OCI-LY3 (cell line): ENCODE results near the gene CD38.
A peak's percentile ranks its signal among the peaks of the same experiment; 100 is the strongest.
"Not testable (repeated sequence)": the region's sequence is repeated elsewhere in the genome, so short reads cannot be mapped to it uniquely, and the experiment has no call there.

ENCODE experiments used
- H2AFZ ChIP-seq: fragments of 200-600, 300-600 bp; shearing (Covaris generic); 2 replicates; pipeline ENCODE4 v1.6.0; 2014; ENCODE audit warnings: antibody characterized with exemption, low read depth, low read length
- H3K27ac ChIP-seq: fragments of 200-600, 300-600 bp; sonication (generic); 2 replicates; pipeline ENCODE4 v1.5.1; 2014; ENCODE audit warnings: mild to moderate bottlenecking, low read length, moderate library complexity, mixed read lengths
- H3K27me3 ChIP-seq: fragments of 200-600, 300-600 bp; sonication (generic); 2 replicates; pipeline ENCODE4 v1.6.1; 2014; ENCODE audit warnings: low read depth, low read length, mixed read lengths
- H3K36me3 ChIP-seq: fragments of 200-600, 300-600 bp; sonication (generic); replicated peaks from 2 replicates; pipeline ENCODE3; 2014; ENCODE audit warnings: low read depth, low read length, mixed read lengths
- H3K4me1 ChIP-seq: fragments of 300-600, 200-600 bp; sonication (generic); 2 replicates; pipeline ENCODE4 v1.6.1; 2014; ENCODE audit warnings: low read length, mixed read lengths
- H3K4me2 ChIP-seq: fragments of 200-600, 300-600 bp; sonication (generic); 2 replicates; pipeline ENCODE4 v1.6.1; 2014; ENCODE audit warnings: low read length, mixed read lengths
- H3K4me3 ChIP-seq: fragments of 300-600, 200-600 bp; sonication (generic); 2 replicates; pipeline ENCODE4 v1.5.1; 2014; ENCODE audit warnings: antibody characterized with exemption, mild to moderate bottlenecking, low read length, moderate library complexity
- H3K79me2 ChIP-seq: fragments of 300-600, 200-600 bp; shearing (Covaris generic); 2 replicates; pipeline ENCODE4 v1.6.1; 2014; ENCODE audit warnings: mild to moderate bottlenecking, low read length, mixed read lengths
- H3K9ac ChIP-seq: fragments of 300-600, 200-600 bp; shearing (Covaris generic); 2 replicates; pipeline ENCODE4 v1.6.0; 2014; ENCODE audit warnings: mild to moderate bottlenecking, low read length, moderate library complexity
- H3K9me3 ChIP-seq: fragments of 200-600, 300-600 bp; shearing (Covaris generic); 2 replicates; pipeline ENCODE4 v1.6.1; 2014; ENCODE audit warnings: low read length, mixed read lengths; ENCODE audit not compliant: insufficient read depth
- H4K20me1 ChIP-seq: fragments of 200-600, 300-600 bp; sonication (generic); 2 replicates; pipeline ENCODE4 v1.6.1; 2016; ENCODE audit warnings: low read length, mixed read lengths; ENCODE audit not compliant: insufficient read depth
- EZH2phosphoT487 ChIP-seq: fragments of 200-600 bp; shearing (Covaris generic); IDR thresholded peaks from 2 replicates; pipeline ENCODE4 v1.6.1; 2018; ENCODE audit warnings: antibody characterized with exemption, mixed run types, low read depth
- TF ChIP-seq, protein P1 (sequence below): fragments of 200-600, 300-600 bp; sonication (generic); IDR thresholded peaks from 2 replicates; pipeline ENCODE4 v1.5.1; 2014; ENCODE audit warnings: antibody characterized with exemption, low read length, low read depth

CD38 gene

DNA sequence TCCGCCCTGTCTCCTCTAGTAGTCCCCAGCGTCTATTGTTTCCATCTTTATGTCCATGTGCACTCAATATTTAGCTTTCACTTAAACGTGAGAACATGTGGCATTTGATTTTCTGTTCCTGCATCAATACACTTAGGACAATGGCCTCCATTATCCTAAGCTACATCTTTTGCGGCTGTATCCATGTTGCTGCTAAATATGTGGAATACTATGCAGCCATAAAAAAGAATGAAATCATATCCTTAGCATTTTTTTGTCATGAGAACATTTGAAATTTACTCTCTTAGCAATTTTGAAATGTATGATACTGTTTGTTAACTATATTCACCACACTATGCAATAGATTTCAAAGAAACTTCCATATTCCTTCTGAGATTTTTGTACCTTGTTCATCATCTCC is 19.8 kb upstream of the CD38 start:
- TF ChIP-seq, protein P1, sequence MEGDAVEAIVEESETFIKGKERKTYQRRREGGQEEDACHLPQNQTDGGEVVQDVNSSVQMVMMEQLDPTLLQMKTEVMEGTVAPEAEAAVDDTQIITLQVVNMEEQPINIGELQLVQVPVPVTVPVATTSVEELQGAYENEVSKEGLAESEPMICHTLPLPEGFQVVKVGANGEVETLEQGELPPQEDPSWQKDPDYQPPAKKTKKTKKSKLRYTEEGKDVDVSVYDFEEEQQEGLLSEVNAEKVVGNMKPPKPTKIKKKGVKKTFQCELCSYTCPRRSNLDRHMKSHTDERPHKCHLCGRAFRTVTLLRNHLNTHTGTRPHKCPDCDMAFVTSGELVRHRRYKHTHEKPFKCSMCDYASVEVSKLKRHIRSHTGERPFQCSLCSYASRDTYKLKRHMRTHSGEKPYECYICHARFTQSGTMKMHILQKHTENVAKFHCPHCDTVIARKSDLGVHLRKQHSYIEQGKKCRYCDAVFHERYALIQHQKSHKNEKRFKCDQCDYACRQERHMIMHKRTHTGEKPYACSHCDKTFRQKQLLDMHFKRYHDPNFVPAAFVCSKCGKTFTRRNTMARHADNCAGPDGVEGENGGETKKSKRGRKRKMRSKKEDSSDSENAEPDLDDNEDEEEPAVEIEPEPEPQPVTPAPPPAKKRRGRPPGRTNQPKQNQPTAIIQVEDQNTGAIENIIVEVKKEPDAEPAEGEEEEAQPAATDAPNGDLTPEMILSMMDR = no peak
- no peak for TF ChIP-seq EZH2phosphoT487
- H3K9me3 ChIP-seq = no peaks in the 10 kb centered on the region
- no peak overlapping the region for H2AFZ ChIP-seq
- H3K4me3 ChIP-seq = no peak overlapping the region
- H4K20me1 ChIP-seq = no peaks in the 10 kb centered on the region
- H3K36me3 ChIP-seq = no peaks in the 10 kb centered on the region
- no peak overlapping the region for H3K9ac ChIP-seq
- no peak overlapping the region for H3K4me2 ChIP-seq
- H3K27ac ChIP-seq = no peak overlapping the region
- H3K27me3 ChIP-seq = no peaks in the 10 kb centered on the region
- H3K79me2 ChIP-seq = no peaks in the 10 kb centered on the region
- peaks cover 10% of the 10 kb centered on the region; the same call in 1 of the 2 replicates for H3K4me1 ChIP-seq

DNA sequence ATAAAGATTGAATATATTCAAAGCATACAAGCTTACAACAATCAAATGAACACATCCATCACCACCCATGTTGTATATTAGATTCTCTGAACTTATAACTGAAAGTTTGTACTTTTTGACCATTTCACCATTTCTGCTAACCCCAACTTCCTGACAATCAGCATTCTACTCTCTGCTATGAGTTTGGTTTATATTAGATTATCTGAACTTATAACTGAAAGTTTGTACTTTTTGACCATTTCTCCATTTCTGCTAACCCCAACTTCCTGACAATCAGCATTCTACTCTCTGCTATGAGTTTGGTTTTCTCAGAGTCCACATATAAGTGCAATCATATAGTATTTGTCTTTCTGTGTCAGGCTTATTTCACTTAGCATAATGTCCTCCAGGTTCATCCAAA is 15.7 kb upstream of the CD38 start:
- H3K4me3 ChIP-seq, H2AFZ ChIP-seq, H3K27ac ChIP-seq, H3K36me3 ChIP-seq, H3K79me2 ChIP-seq, H3K27me3 ChIP-seq, H4K20me1 ChIP-seq, H3K4me2 ChIP-seq, H3K9ac ChIP-seq, H3K9me3 ChIP-seq: not testable (repeated sequence)
- H3K4me1 ChIP-seq = peaks cover 11% of the 10 kb centered on the region

GRCh38 chr4:15765391-15765790 is 12.7 kb upstream of the CD38 start:
- Histone ChIP-seq H3K4me2 (no peak overlapping the region), H3K9ac (no peak overlapping the region), H3K27ac (no peak overlapping the region)

GRCh38 chr4:15765910-15766697 is 12.0 kb upstream of the CD38 start:
- Histone ChIP-seq H3K9ac (no peak overlapping the region), H3K36me3 (no peaks in the 10 kb centered on the region), H3K79me2 (no peaks in the 10 kb centered on the region), H3K4me3 (no peak overlapping the region), H3K4me1 (peaks cover 23% of the 10 kb centered on the region), H3K4me2 (peak overlapping the region; percentile 42), H3K27me3 (no peaks in the 10 kb centered on the region), H3K27ac (no peak overlapping the region), H3K9me3 (no peaks in the 10 kb centered on the region), H2AFZ (peak overlapping the region; percentile 26; the same call in 1 of the 2 replicates), H4K20me1 (no peaks in the 10 kb centered on the region)
- TF ChIP-seq, protein P1 = no peak
- no peak for TF ChIP-seq EZH2phosphoT487

More at GRCh38 chr4:15765391-15765790, 12.7 kb upstream of the CD38 start:
- H4K20me1 ChIP-seq = no peaks in the 10 kb centered on the region
- H3K79me2 ChIP-seq = no peaks in the 10 kb centered on the region
- peaks cover 16% of the 10 kb centered on the region for H3K4me1 ChIP-seq
- H2AFZ ChIP-seq = no peak overlapping the region
- TF ChIP-seq EZH2phosphoT487 = no peak
- TF ChIP-seq, protein P1 = no peak
- H3K27me3 ChIP-seq = no peaks in the 10 kb centered on the region
- H3K9me3 ChIP-seq = no peaks in the 10 kb centered on the region
- H3K36me3 ChIP-seq = no peaks in the 10 kb centered on the region
- no peak overlapping the region for H3K4me3 ChIP-seq
